Left kidney (tissue), 2 donors: Measurements from ENCODE around the gene HINT2. TPM values are rescaled to one million over a fixed set of nuclear protein-coding genes. Genes with fewer than 3 reads are reported as not detected.
A peak's percentile ranks its signal among the peaks of the same experiment; 100 is the strongest.

Source experiments
- DNase-seq: peaks from one replicate; pipeline ENCODE4 v3.0.0-alpha.2; 2013
- polyA plus RNA-seq: library from polyadenylated mRNA; unstranded; fragments of 120-200 nt; gene quantifications from one replicate; pipeline ENCODE4 v1.2.1, GENCODE V29; 2013; ENCODE audit not compliant: insufficient read length

Gene HINT2
- polyA plus RNA-seq, 1 donor: 49.7 TPM

DNA sequence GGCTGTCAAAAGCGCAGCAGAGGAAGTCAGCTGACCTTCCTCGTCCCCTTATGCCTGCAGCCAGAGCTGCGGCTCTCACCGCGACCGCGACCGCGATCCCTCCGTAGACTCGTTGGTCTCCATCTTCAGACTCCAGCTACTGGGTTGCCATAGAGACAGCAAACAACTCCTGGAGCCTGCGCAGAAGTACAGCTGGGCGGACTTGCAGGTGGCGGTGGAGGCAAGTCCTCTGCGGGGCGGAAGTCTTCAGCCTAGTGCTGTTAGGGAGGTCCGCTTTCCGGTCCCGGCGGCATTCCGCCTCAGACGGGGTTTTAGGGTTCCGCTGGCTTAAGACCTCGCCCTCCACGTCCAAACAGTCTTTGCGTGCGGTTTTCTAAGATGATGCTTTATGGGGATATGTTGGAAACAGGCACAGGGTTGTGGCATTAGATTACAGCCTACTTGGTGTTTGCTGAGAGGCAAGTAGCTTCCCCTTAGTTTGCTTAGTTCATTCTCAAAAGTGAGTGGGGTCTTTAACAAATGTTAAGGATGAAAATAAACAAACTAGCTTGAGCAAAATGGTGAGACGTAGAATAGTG is 2.7 kb downstream of the HINT2 start, which contains the start of gene SPAG8:
TSS of gene SPAG8 (minus strand) at position 238 of the 578 bp plus-strand sequence. CDS start at position 123, 115 bp downstream.
- peak; percentile 92 for DNase-seq

GRCh38 chr9:35811381-35812024 is 3.3 kb downstream of the HINT2 start:
- DNase-seq: no peak

- DNase-seq: no peak
Observed at GRCh38 chr9:35810122-35810521, 4.7 kb downstream of the HINT2 start.

DNA sequence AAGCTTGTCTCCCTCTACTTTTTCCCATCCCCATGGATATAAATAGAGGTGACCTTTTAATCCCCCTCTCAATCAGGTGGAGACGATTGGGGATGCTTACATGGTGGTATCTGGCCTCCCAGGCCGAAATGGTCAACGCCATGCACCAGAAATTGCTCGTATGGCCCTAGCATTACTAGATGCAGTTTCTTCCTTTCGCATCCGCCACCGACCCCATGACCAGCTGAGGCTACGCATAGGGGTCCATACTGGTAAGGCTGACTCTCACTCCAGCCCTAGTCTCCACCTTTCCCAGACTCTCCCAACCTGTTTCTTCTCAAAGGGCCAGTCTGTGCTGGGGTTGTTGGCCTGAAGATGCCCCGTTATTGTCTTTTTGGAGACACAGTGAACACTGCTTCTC is 6.4 kb downstream of the HINT2 start:
- DNase-seq: no peak

DNA sequence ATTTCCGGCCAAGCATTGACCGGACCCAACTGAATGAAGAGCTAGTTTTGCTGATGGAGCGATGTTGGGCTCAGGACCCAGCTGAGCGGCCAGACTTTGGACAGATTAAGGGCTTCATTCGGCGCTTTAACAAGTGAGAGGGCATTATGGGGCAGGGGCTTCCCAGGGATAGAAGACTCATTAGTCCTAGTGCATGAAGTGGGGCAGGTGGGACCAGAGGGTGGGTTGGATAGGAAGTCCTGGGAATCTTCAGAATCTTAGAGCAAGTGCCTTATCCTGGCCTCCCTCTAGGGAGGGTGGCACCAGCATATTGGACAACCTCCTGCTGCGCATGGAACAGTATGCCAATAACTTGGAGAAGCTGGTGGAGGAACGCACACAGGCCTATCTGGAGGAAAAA is 8.7 kb downstream of the HINT2 start:
- DNase-seq: no peak

GRCh38 chr9:35801328-35802128 is 13.3 kb downstream of the HINT2 start:
- DNase-seq: no peak

- DNase-seq: no peak
Observed at GRCh38 chr9:35800530-35800929, 14.3 kb downstream of the HINT2 start.

GRCh38 chr9:35798658-35799374 is 16.0 kb downstream of the HINT2 start:
- no peak for DNase-seq

GRCh38 chr9:35797311-35798109 is 17.3 kb downstream of the HINT2 start:
- no peak for DNase-seq

GRCh38 chr9:35795695-35796094 is 19.1 kb downstream of the HINT2 start:
- DNase-seq: no peak

GRCh38 chr9:35793461-35793860 is 21.4 kb downstream of the HINT2 start:
- no peak for DNase-seq

DNA sequence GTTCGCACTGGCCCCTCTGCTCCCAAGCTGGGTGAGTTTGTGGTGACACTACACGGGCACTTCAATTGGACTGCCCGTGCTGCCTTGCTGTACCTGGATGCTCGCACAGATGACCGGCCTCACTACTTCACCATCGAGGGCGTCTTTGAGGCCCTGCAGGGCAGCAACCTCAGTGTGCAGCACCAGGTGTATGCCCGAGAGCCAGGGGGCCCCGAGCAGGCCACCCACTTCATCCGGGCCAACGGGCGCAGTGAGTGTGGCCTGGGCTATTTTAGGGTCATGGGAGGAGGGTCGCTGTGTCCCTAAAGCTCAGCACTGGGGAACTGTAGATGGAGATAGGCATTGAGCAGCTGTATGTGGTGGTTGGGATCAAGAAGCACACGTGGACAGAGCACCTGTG is 22.0 kb downstream of the HINT2 start:
- no peak for DNase-seq

DNA sequence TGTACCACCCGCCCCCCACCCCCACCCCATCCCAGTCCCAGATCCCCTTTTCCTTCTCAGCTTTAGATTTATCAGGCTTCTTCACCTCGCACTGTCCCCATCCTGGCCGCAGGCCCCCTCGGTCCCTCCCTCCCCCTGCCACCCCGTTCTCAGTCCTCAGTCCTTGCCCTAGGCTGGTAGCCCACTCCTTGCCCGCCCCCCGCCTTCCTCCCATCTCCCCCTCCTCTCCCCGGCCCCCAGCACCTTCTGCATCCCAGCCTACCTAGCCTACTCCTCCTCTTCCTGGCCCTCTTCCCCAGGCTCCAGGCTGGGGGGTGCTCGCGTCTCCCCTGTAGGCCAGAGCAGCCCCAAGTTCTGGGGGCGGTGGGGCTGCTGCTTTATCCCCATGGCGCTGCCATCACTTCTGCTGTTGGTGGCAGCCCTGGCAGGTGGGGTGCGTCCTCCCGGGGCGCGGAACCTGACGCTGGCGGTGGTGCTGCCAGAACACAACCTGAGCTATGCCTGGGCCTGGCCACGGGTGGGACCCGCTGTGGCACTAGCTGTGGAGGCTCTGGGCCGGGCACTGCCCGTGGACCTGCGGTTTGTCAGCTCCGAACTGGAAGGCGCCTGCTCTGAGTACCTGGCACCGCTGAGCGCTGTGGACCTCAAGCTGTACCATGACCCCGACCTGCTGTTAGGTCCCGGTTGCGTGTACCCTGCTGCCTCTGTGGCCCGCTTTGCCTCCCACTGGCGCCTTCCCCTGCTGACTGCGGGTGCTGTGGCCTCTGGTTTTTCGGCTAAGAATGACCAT is 22.6 kb downstream of the HINT2 start:
- DNase-seq: no peak

- DNase-seq: no peak
Observed at GRCh38 chr9:35791297-35791921, 23.4 kb downstream of the HINT2 start, which contains the start of gene NPR2. NPR2 (plus strand) TSS chr9:35791591; CDS start chr9:35792409, 818 bp downstream.

DNA sequence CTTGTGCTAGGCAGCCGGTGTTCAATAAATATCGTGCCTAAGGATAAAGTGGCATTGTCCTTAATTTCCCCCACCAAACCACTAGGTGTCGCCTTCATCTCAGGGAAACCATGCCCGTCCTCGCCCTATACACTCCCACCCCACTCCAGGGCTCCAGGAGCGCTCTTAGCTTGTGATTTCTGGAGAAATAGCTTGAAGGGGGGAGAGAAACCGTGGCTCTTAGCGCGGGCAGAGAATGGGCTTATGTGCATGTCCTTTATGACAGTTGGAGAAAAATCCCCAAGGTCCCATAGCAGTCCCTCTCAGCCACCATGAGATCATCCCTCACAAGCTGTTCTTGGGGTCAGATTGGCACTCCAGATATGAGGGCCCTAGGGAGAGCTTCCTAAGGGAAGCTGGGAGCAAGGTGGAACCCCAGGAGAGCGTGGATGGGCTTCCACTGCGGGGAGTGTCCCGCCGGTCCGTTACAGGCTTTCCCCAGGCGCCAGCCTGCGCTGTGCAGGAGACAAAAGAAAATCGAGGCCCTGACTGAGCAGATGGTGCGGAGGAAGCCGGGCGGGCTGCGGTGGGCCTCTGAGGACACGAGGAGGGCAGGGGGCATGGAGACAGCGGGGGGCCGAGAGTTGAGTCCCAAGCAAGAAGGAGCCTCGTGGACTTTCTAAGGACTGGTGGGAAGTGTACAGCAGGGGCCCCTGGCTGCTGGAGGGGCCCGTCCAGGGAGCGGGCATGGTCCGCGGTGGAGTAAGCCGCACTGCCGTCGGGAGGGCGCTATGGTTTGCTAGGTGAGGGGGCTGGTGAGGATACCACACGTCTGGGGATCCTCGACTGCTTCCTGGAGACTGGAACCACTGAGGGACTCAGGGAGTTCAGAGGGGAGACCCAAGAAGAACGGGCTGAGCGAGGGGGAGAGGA is 24.2 kb downstream of the HINT2 start:
- DNase-seq: peak; percentile 87

- DNase-seq: no peak
Observed at GRCh38 chr9:35790025-35790384, 24.8 kb downstream of the HINT2 start.

- no peak for DNase-seq
Observed at GRCh38 chr9:35789541-35789940, 25.3 kb downstream of the HINT2 start.

DNA sequence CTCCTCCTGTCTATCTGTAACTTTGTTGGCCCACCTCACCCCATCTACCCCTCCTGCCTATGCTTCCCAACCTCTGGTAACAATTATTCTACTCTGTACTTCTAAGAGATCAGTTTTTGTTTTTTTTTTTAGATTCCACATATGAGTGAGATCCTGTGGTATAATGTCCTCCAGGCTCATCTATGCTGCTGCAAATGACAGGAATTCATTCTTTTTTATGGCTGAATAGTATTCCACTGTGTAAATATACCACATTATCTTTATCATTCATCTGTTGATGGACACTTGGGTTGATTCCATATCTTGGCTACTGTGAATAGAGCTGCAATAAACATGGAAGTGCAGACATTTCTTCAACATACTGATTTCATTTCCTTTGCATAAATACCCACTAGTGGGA is 31.4 kb downstream of the HINT2 start:
- no peak for DNase-seq

DNA sequence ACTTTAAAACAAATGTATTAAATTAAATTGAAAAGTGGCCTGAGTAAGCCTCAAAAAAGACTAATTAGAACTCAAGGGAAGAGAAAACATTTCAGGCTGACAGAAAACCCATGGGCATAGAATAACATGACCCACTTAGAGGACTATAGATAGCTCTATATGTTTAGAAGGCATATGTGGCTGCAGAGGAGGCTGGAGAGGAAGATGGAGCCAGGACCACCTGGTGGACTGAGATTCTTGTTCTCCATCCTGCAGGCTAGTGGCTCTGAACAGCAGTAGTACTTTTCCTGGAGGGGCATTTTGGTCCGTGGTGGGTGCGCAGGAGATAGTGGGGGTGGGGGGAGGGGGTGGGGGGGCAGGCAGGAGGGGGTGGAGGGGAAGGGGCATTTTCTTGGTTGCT is 33.8 kb downstream of the HINT2 start:
- no peak for DNase-seq
